ENCODE results near the gene PGF. TPM values are rescaled to one million over a fixed set of nuclear protein-coding genes. Genes with fewer than 3 reads are reported as not detected.

PGF gene
- total RNA-seq, 1 donor from 2014 or later = 4.4 TPM

DNA sequence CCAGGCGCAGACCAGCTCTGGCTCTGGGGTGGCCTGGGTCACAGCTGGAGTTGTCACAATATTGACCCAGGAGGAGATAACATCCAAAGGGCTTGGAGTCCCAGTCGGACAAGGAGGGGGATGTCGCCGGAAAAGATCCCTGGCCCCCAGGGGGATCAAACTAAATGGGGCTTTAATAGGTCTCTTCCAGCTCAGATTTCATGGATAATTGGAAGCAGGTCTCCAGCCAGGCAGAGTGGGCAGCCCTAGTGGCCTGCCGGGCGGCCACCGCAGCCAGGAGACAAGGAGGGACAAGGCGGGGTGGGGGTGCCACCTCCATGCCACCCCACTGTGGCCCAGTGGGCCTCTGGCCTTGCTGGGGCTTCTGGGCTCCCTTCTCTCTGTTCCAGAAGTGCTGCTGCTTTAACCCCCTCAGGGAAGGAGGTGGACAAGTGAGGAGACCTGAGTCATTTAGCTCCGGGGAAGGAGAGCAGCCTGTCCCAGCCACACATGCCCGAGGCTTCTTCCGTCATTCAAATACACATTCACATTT, 23.1 kb upstream of the PGF start:
- peak; percentile 39 for DNase-seq (ENCODE audit: low spot score)

- peak; percentile 28 for DNase-seq (ENCODE audit: low spot score)
These were observed 22.5 kb upstream of the PGF start for GRCh38 chr14:74977901-74978385.

DNA sequence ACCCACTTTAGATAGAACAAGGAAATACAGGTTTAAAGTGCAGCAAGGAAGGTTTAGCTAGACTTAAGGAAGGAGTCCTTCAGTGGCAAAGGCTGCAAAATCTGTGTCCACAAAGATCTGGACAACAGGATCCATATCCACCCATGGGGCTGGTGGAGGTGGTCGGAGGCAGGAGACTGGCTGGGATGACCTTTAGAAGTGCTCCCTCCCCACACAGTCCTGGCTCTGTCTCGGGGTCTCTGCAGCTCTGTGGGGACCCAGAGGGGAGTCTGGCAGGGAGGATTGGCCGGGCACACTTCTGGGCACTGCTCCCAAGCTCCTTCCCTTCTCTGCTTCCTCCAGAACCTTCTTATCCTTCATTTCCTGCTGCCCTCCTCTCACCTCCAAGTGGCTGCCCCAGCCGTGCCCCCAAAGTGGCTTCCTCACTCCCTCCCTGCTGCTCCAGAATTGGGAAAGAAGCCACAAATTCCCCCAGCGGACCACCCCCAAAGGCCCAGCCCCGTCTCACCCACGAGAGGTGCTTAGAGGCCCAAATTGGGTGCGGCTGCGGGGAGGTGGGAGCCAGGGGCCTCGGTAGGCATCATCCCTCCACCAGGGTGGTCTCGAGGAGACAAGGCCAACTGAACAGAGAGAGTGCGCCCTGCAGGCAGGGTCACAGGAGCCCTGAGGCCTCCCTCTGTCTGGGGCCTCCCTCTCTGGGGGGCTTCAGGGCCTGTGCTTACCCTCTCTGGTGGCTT, 21.9 kb upstream of the PGF start:
- peak; percentile 34 for DNase-seq (ENCODE audit: low spot score)

DNA sequence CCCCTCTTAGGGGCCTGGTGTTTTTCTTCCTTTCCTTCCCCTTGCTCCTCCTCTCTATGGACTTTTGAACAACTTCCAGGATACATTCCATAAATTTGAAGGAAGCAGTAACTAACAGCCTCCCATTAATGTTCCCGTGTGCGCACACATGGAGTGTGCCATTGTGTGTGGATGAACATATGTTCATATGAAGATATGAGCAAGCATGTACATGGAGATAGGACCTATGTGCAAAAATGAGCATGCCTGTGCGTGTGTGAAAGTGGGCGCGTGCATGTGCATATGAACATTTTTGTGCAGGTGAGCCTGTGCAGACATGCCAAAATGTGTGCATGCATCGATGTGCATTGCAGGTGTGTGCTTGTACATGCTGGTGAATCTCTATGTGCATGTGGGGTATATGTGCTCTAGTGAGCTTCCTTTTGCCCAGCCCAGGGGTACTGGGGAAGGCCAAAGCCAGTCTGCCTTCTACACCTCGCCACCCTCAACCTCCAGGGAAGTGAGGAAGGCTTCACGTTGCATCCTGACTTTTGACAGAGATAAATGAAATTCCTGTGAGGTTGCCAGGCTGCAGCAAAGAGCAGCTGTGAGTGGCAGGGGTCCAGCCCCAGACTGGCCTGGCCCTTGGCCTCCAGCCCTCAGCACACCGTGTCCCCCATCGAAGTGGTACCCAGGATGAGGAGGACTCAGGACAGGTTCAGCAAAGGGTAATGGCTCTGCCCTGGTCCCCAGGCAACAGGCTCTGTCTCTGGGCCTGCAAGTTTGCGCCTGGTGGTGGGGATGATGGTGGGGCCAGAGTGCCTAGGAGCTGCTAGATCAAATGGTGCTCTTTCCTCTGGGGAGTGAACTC, 21.1 kb upstream of the PGF start:
- DNase-seq (ENCODE audit: low spot score) = peak; percentile 32

- no peak for DNase-seq (ENCODE audit: low spot score)
These were observed 19.8 kb upstream of the PGF start for GRCh38 chr14:74975059-74975810.

GRCh38 chr14:74974364-74975058, 19.1 kb upstream of the PGF start:
- no peak for DNase-seq (ENCODE audit: low spot score)

GRCh38 chr14:74973905-74974363, 18.5 kb upstream of the PGF start:
- DNase-seq (ENCODE audit: low spot score) = no peak

DNA sequence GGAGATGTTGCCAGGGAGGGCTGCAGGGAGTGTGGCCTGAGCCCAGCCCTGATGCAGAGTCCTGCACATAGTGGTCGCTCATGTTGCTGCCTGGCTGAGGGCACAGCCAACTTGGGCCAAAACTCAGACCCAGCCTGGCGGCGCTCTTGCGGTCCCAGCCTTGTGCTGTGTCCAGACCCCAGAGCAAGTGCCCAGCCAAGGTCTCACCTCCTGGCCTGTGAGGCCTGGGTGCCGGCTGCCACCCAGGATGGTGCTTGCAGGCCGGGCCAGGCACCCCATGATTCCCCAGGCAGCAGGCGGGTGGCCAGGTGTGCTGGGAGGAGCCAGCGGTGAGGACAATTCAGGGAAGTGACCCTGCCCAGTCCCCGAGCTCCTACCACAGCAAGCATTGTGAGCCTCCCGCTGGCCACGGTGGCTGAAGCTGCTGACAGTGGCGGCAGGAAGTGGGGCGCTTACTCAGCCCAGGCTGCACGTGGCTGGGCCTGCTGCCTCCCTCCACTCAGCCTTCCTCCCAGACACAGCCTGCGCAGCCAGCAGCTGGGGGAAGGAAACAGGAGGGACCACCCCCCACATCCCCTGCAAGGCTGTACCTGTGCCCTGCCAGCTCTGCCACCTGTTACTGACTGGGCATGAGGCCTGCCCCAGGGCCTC, 17.7 kb upstream of the PGF start:
- peak; percentile 70 for DNase-seq (ENCODE audit: low spot score)

GRCh38 chr14:74968811-74969210, 13.4 kb upstream of the PGF start:
- DNase-seq (ENCODE audit: low spot score) = no peak

DNA sequence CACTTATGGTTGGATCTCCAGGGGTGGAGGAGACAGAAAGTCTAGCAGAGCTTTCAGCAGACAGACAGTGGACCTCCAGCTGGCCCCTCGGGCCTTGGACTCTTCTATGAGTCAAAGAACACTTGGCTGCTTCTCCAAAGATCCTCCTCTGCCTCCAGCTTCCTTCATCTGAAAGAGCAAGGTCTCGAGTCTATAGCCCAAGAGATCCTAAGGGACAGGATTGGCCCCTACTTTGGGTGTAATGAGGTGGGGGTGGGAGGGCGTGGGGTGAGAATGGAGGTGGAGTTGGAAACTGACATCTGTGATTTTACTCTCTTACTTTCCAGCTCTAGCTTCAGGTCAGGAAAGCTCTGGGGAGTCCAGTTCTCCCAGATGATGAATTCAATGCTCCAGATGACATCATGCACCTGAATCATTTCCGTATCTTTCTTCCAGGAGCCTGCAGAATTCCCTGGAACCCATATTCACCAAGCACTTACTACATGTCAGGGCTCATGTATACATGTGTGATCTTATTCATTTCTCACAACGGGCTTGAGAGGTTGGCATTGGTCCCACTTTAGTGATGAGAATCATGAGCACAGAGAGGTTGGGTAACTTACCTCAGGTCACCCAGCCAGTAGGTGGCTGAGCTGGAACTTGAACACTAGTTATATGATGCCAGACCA, 10.2 kb upstream of the PGF start:
- no peak for DNase-seq (ENCODE audit: low spot score)

GRCh38 chr14:74964787-74965485, 9.5 kb upstream of the PGF start:
- no peak for DNase-seq (ENCODE audit: low spot score)

DNA sequence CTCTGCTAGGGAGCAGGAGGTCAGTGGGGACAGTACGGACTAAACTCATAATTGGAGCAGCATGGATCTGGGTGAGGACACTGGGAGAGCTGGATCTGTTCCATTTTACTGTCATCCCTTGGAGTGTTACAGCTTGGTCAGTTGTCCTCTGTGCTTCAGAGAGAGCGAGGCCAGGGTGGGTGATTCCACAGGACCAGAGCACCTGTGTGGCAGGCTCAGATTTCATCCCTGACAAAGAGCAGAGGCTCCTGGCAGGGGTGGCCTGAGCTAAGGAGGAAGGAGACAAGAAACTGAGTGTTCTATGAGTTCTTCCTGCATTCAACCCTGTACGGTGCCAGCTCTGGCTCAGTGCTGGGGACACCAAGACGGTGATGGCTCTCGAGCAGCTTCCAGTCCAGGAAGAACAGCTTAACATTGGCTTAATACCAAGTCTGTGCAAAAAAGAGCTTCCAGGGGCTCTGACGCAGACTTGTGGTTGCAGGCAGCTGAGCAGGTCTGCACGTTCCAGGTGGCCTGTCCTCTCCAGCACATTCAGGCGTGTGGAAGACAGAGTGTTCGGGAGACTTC, 8.4 kb upstream of the PGF start:
- no peak for DNase-seq (ENCODE audit: low spot score)

GRCh38 chr14:74963178-74963704, 7.8 kb upstream of the PGF start:
- DNase-seq (ENCODE audit: low spot score) = no peak

DNA sequence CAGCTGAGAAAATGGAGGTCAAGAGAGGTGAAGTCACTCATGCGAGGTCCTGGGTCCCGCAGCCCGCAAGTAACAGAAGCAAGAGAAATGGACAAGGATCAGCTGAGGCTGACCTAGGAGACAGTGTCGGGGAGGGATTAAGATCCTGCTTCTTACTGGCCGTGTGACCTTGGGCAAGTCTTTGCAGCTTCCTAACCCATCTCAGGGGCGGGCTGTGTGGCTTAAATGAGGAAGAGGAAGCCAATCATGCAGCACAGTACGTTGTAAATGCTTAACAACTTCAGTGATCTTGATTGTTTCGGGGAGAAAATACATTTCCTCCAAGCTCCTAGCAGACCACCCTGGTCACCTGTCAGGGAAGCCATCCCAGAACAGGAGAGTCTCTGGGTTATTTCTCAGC, 7.1 kb upstream of the PGF start:
- DNase-seq (ENCODE audit: low spot score) = no peak

GRCh38 chr14:74962046-74962445, 6.6 kb upstream of the PGF start:
- DNase-seq (ENCODE audit: low spot score) = no peak

GRCh38 chr14:74961238-74961911, 6.0 kb upstream of the PGF start:
- no peak for DNase-seq (ENCODE audit: low spot score)

- DNase-seq (ENCODE audit: low spot score) = no peak
These were observed 5.3 kb upstream of the PGF start for GRCh38 chr14:74960736-74961135.

DNA sequence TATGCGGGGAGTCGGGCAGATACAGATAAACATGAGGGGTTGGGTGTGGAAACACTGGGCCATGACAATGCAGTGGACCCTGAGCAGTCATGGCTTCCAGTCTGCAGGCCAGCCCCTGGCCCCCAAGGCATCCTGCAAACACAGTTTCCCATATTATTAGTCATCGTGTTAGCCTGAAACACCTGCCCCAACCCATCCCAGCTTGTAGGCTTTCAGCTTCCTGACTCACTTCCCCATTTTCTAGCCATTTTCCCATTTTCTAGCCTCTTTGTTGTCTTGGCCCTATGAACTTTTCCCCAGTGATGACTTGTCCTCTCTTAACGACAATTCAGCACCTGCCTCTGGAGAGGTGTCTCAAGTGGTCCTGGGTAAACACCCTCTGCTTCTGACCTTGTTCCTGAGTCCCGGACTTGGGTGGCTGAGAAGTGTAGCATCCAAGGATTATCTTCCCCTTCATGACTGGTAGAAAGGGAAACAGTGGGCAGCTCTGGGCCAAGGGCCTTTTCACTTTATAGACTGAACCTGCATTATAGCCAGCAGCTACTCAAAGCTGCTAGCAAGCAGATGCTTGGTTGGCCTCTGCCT, 4.3 kb upstream of the PGF start:
- DNase-seq (ENCODE audit: low spot score) = no peak
